ENCODE measurements around the gene KRTAP1-5.

The KRTAP1-5 gene

GRCh38 chr17:41026715-41027471, at the start of gene KRTAP1-5:
Gene KRTAP1-5, minus strand, starts transcription at chr17:41027208. Its CDS starts 53 bp downstream, at chr17:41027155.
- no peak for TF ChIP-seq CTCF (IDR thresholded peaks at IDR 0.05; ENCODE audit: insufficient read depth, low read depth, low read length, missing control alignments)
- no peak for DNase-seq (ENCODE audit: low read depth)

GRCh38 chr17:41076788-41077187, 49.8 kb upstream of the KRTAP1-5 start:
- no peak overlapping the region for H3K4me3 ChIP-seq (ENCODE audit: low read depth, low read length)
- TF ChIP-seq CTCF (IDR thresholded peaks at IDR 0.05; ENCODE audit: insufficient read depth, low read depth, low read length, missing control alignments): no peak
- DNase-seq (ENCODE audit: low read depth): no peak

More at GRCh38 chr17:41026715-41027471, at the start of gene KRTAP1-5:
- H3K4me3 ChIP-seq (ENCODE audit: low read depth, low read length): no peak within 1 kb of the TSS

- no peak for TF ChIP-seq CTCF (IDR thresholded peaks at IDR 0.05; ENCODE audit: insufficient read depth, low read depth, low read length, missing control alignments)
- DNase-seq (ENCODE audit: low read depth): no peak
- H3K4me3 ChIP-seq (ENCODE audit: low read depth, low read length): no peak overlapping the region
Measured at GRCh38 chr17:41073676-41074075, 46.7 kb upstream of the KRTAP1-5 start.

- no peak for DNase-seq (ENCODE audit: low read depth)
- TF ChIP-seq CTCF (IDR thresholded peaks at IDR 0.05; ENCODE audit: insufficient read depth, low read depth, low read length, missing control alignments): no peak
- H3K4me3 ChIP-seq (ENCODE audit: low read depth, low read length): no peak overlapping the region
Measured at GRCh38 chr17:41071606-41072360, 44.8 kb upstream of the KRTAP1-5 start.

GRCh38 chr17:41069031-41069430, 42.0 kb upstream of the KRTAP1-5 start:
- H3K4me3 ChIP-seq (ENCODE audit: low read depth, low read length): no peak overlapping the region
- no peak for TF ChIP-seq CTCF (IDR thresholded peaks at IDR 0.05; ENCODE audit: insufficient read depth, low read depth, low read length, missing control alignments)
- DNase-seq (ENCODE audit: low read depth): no peak

GRCh38 chr17:41067281-41067680, 40.3 kb upstream of the KRTAP1-5 start:
- no peak for TF ChIP-seq CTCF (IDR thresholded peaks at IDR 0.05; ENCODE audit: insufficient read depth, low read depth, low read length, missing control alignments)
- H3K4me3 ChIP-seq (ENCODE audit: low read depth, low read length): no peak overlapping the region
- no peak for DNase-seq (ENCODE audit: low read depth)

Measured in GM12865 (cell line).